SK-N-SH treated with all-trans-retinoic acid at 6 μM for 48 hours (cell line): ENCODE data around the gene GPD1.

ENCODE experiments used
- ATAC-seq: fragments of 200-7000 bp; cut with Tn5 transposase; 3 replicates; pipeline ENCODE4 v1.9.1; 2020; ENCODE audit warnings: mild to moderate bottlenecking, moderate library complexity
- ARNTL ChIP-seq: fragments of 450-650 bp; formaldehyde crosslinking; IDR thresholded peaks from 2 replicates; pipeline ENCODE4 v1.5.0; 2020; ENCODE audit warnings: low read depth, mild to moderate bottlenecking, moderate library complexity, borderline replicate concordance
- ESRRG ChIP-seq: fragments of 250-450 bp; sonication (Bioruptor Pico); IDR thresholded peaks from 2 replicates; pipeline ENCODE4 v1.6.1; 2021; ENCODE audit warnings: mild to moderate bottlenecking
- GLIS3 ChIP-seq: fragments of 250-450 bp; sonication (Bioruptor Pico); IDR thresholded peaks from 2 replicates; pipeline ENCODE4 v1.5.0; 2020; ENCODE audit warnings: mild to moderate bottlenecking, moderate library complexity
- ISL1 ChIP-seq: fragments of 250-450 bp; sonication (Bioruptor Pico); IDR thresholded peaks from 2 replicates; pipeline ENCODE4 v2.1.2; 2022; ENCODE audit warnings: mild to moderate bottlenecking, moderate library complexity
- OSR1 ChIP-seq: fragments of 250-450 bp; sonication (Bioruptor Pico); IDR thresholded peaks from 2 replicates; pipeline ENCODE4 v1.8.0; 2022; ENCODE audit warnings: moderate library complexity, mild to moderate bottlenecking, inconsistent platforms
- PPARA ChIP-seq: fragments of 250-450 bp; sonication (Bioruptor Pico); IDR thresholded peaks from 2 replicates; pipeline ENCODE4 v1.5.0; 2020; ENCODE audit warnings: mild to moderate bottlenecking, borderline replicate concordance
- SNAI2 ChIP-seq: fragments of 250-450 bp; sonication (Bioruptor Pico); IDR thresholded peaks from 2 replicates; pipeline ENCODE4 v1.5.0; 2020; ENCODE audit warnings: mild to moderate bottlenecking, moderate library complexity
- TCF4 ChIP-seq: fragments of 250-450 bp; sonication (Bioruptor Pico); IDR thresholded peaks from 2 replicates; pipeline ENCODE4 v1.8.0; 2021; ENCODE audit warnings: mild to moderate bottlenecking, moderate library complexity, borderline replicate concordance
- ZFP30 ChIP-seq: fragments of 450-650 bp; formaldehyde crosslinking; IDR thresholded peaks from 2 replicates; pipeline ENCODE4 v1.5.0; 2022; ENCODE audit warnings: mild to moderate bottlenecking, moderate library complexity
- ZNF565 ChIP-seq: fragments of 450-650 bp; formaldehyde crosslinking; conservative IDR thresholded peaks from 2 replicates; pipeline ENCODE4 v1.5.0; 2020; ENCODE audit warnings: low read depth, mild to moderate bottlenecking, moderate library complexity
- ZNF70 ChIP-seq: fragments of 450-650 bp; formaldehyde crosslinking; IDR thresholded peaks from 2 replicates; pipeline ENCODE4 v1.5.0; 2020; ENCODE audit warnings: mild to moderate bottlenecking, moderate library complexity
- ZNF8 ChIP-seq: fragments of 450-650 bp; formaldehyde crosslinking; IDR thresholded peaks from 2 replicates; pipeline ENCODE4 v1.5.0; 2020; ENCODE audit warnings: mild to moderate bottlenecking, moderate library complexity
- TF ChIP-seq, protein P1 (sequence below): fragments of 250-450 bp; sonication (Bioruptor Pico); IDR thresholded peaks from 2 replicates; pipeline ENCODE4 v1.5.1; 2021; ENCODE audit warnings: mild to moderate bottlenecking, moderate library complexity
- TF ChIP-seq, protein P2 (sequence below): fragments of 250-450 bp; sonication (Bioruptor Pico); IDR thresholded peaks from 2 replicates; pipeline ENCODE4 v1.5.0; 2020; ENCODE audit warnings: mild to moderate bottlenecking, moderate library complexity
- TF ChIP-seq, protein P3 (sequence below): fragments of 250-450 bp; sonication (Bioruptor Pico); IDR thresholded peaks from 2 replicates; pipeline ENCODE4 v1.8.0; 2021; ENCODE audit warnings: low read depth, mild to moderate bottlenecking, moderate library complexity, borderline replicate concordance
- TF ChIP-seq, protein P4 (sequence below): fragments of 250-450 bp; sonication (Bioruptor Pico); IDR thresholded peaks from 2 replicates; pipeline ENCODE4 v1.5.1; 2020; ENCODE audit warnings: low read depth, mild to moderate bottlenecking, moderate library complexity

The GPD1 gene

DNA sequence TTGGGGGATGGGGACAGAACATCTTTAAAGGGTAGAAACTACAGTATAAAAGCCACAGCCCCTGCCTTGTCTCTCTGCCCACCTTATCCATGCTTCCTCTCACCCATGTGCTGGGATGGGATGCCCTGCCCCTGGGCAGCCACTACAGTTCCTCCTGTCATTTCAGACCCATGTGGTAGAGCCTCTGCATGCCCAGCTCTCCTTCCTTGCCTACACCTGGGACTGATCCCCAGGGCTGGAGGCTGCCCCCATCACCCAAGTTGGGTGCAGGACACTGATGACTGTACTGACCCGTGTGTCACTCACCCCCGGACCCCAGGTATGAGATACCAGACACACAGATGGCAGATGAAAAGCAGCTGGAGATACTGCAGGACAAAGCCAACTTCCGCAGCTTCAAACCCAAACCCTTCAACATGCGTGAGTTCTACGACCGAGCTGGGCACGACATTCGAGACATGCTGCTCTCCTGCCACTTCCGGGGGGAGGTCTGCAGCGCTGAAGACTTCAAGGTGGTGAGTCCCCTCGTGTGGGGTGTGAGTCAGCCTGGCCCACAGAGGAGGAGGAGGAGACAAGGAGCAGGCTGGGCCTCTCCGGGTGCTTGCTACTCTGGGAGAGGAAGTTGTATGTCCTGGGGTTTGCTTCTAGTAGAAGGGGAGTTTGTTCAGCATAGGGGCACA, 44.2 kb upstream of the GPD1 start:
- TF ChIP-seq, protein P1, sequence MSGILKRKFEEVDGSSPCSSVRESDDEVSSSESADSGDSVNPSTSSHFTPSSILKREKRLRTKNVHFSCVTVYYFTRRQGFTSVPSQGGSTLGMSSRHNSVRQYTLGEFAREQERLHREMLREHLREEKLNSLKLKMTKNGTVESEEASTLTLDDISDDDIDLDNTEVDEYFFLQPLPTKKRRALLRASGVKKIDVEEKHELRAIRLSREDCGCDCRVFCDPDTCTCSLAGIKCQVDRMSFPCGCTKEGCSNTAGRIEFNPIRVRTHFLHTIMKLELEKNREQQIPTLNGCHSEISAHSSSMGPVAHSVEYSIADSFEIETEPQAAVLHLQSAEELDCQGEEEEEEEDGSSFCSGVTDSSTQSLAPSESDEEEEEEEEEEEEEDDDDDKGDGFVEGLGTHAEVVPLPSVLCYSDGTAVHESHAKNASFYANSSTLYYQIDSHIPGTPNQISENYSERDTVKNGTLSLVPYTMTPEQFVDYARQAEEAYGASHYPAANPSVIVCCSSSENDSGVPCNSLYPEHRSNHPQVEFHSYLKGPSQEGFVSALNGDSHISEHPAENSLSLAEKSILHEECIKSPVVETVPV (CRISPR knock-in tag) = no peak
- TF ChIP-seq ZFP30 (CRISPR knock-in tag) (no peak), ZNF70 (CRISPR knock-in tag) (no peak), ISL1 (CRISPR knock-in tag) (no peak), ZNF8 (CRISPR knock-in tag) (no peak), ZNF565 (CRISPR knock-in tag) (no peak), SNAI2 (CRISPR knock-in tag) (no peak), ARNTL (no peak)
- no peak for ATAC-seq

DNA sequence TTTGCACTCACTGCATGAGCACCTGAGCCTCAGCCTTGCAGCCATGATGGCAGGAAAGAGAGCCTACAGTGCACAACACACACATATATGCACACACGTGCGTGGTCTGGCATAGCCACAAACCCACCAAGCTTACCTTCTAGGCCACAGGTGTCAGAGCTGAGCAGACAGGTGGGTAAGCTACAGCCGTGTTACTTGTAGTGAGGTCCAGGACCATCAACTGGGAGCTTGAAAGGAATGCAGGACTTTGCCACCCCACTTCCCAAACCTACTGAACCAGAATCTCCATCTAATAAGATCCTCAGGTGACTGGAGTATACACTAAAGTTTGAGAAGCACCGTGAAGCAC, 43.7 kb upstream of the GPD1 start:
- TF ChIP-seq SNAI2 (CRISPR knock-in tag) (no peak), OSR1 (no peak), TCF4 (no peak), ZFP30 (CRISPR knock-in tag) (no peak), ZNF70 (CRISPR knock-in tag) (no peak), ESRRG (CRISPR knock-in tag) (no peak), GLIS3 (CRISPR knock-in tag) (no peak), ZNF565 (CRISPR knock-in tag) (no peak)
- TF ChIP-seq, protein P2, sequence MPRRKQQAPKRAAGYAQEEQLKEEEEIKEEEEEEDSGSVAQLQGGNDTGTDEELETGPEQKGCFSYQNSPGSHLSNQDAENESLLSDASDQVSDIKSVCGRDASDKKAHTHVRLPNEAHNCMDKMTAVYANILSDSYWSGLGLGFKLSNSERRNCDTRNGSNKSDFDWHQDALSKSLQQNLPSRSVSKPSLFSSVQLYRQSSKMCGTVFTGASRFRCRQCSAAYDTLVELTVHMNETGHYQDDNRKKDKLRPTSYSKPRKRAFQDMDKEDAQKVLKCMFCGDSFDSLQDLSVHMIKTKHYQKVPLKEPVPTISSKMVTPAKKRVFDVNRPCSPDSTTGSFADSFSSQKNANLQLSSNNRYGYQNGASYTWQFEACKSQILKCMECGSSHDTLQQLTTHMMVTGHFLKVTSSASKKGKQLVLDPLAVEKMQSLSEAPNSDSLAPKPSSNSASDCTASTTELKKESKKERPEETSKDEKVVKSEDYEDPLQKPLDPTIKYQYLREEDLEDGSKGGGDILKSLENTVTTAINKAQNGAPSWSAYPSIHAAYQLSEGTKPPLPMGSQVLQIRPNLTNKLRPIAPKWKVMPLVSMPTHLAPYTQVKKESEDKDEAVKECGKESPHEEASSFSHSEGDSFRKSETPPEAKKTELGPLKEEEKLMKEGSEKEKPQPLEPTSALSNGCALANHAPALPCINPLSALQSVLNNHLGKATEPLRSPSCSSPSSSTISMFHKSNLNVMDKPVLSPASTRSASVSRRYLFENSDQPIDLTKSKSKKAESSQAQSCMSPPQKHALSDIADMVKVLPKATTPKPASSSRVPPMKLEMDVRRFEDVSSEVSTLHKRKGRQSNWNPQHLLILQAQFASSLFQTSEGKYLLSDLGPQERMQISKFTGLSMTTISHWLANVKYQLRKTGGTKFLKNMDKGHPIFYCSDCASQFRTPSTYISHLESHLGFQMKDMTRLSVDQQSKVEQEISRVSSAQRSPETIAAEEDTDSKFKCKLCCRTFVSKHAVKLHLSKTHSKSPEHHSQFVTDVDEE = no peak
- TF ChIP-seq, protein P3, sequence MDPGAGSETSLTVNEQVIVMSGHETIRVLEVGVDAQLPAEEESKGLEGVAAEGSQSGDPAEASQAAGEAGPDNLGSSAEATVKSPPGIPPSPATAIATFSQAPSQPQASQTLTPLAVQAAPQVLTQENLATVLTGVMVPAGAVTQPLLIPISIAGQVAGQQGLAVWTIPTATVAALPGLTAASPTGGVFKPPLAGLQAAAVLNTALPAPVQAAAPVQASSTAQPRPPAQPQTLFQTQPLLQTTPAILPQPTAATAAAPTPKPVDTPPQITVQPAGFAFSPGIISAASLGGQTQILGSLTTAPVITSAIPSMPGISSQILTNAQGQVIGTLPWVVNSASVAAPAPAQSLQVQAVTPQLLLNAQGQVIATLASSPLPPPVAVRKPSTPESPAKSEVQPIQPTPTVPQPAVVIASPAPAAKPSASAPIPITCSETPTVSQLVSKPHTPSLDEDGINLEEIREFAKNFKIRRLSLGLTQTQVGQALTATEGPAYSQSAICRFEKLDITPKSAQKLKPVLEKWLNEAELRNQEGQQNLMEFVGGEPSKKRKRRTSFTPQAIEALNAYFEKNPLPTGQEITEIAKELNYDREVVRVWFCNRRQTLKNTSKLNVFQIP (CRISPR knock-in tag) = no peak
- TF ChIP-seq, protein P4, sequence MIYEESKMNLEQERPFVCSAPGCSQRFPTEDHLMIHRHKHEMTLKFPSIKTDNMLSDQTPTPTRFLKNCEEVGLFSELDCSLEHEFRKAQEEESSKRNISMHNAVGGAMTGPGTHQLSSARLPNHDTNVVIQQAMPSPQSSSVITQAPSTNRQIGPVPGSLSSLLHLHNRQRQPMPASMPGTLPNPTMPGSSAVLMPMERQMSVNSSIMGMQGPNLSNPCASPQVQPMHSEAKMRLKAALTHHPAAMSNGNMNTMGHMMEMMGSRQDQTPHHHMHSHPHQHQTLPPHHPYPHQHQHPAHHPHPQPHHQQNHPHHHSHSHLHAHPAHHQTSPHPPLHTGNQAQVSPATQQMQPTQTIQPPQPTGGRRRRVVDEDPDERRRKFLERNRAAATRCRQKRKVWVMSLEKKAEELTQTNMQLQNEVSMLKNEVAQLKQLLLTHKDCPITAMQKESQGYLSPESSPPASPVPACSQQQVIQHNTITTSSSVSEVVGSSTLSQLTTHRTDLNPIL (CRISPR knock-in tag) = no peak
- no peak for ATAC-seq

DNA sequence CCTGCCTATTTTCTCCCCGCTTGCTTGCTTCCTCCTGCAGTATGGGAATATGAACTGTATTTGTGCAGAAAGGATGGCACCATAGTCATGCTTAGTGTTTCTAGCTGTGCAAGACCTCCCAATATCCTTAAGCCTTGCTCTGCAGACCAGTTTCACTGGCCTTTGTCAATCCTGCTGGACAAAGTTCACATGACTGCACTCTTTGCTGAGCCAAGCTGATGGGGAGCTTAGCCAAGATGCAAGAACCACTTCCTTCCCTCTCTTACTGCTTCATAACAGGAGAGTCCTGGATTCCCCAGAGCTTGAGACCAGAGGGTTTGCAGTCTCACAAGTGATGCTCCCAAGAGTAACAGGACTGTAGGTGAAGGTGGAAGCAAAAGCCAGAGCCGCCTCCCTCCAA, 42.6 kb upstream of the GPD1 start:
- ATAC-seq = no peak
- TF ChIP-seq, protein P4 (CRISPR knock-in tag) = no peak
- TF ChIP-seq PPARA (CRISPR knock-in tag) = no peak
- TF ChIP-seq, protein P3 (CRISPR knock-in tag) = no peak
- no peak for TF ChIP-seq GLIS3 (CRISPR knock-in tag)
